Mesothelial cell of epicardium (in vitro differentiated cells): Measurements from ENCODE around the gene ZBTB47. TPM values are rescaled to one million over a fixed set of nuclear protein-coding genes. Genes with fewer than 3 reads are reported as not detected.

Experiments
- DNase-seq, 2 experiments: peaks; one replicate each; pipeline ENCODE4 v3.0.0; 2021; ENCODE audit warnings: low spot score in 2 of 2; ENCODE audit not compliant: unreplicated experiment in 2 of 2
- H3K27ac Mint-ChIP-seq: 2 replicates; pipeline ENCODE4 v1.8.0; 2021; ENCODE audit warnings: mixed read lengths
- H3K27me3 Mint-ChIP-seq: 2 replicates; pipeline ENCODE4 v1.8.0; 2021; ENCODE audit warnings: low read depth, mixed read lengths
- H3K36me3 Mint-ChIP-seq: 2 replicates; pipeline ENCODE4 v1.8.0; 2021; ENCODE audit warnings: mixed read lengths
- H3K4me1 Mint-ChIP-seq: 2 replicates; pipeline ENCODE4 v1.8.0; 2021; ENCODE audit warnings: mixed read lengths
- H3K4me3 Mint-ChIP-seq: 2 replicates; pipeline ENCODE4 v1.8.0; 2021; ENCODE audit warnings: mild to moderate bottlenecking, moderate library complexity, mixed read lengths
- H3K9me3 Mint-ChIP-seq: 2 replicates; pipeline ENCODE4 v1.8.0; 2021; ENCODE audit warnings: mixed read lengths
- total RNA-seq: library from RNA; stranded (reverse); gene quantifications from 3 replicates; pipeline ENCODE4 v1.2.1, GENCODE V29; 2021
- TF ChIP-seq, protein P1 (sequence below): fragments of 200-600 bp; sonication (generic); IDR thresholded peaks from one replicate; pipeline ENCODE4 v1.5.0; 2021; ENCODE audit warnings: antibody characterized with exemption; ENCODE audit not compliant: unreplicated experiment

Gene ZBTB47
- total RNA-seq, 1 donor from 2014 or later, result 23.6 TPM

- Mint-ChIP-seq H3K9me3 (no peaks in the 10 kb centered on the region), H3K4me1 (no peaks in the 10 kb centered on the region), H3K27ac (no peak within 1 kb of the TSS), H3K36me3 (no peaks in the 10 kb centered on the region), H3K4me3 (no peak within 1 kb of the TSS), H3K27me3 (peaks cover 25% of the 10 kb centered on the region)
- TF ChIP-seq, protein P1, sequence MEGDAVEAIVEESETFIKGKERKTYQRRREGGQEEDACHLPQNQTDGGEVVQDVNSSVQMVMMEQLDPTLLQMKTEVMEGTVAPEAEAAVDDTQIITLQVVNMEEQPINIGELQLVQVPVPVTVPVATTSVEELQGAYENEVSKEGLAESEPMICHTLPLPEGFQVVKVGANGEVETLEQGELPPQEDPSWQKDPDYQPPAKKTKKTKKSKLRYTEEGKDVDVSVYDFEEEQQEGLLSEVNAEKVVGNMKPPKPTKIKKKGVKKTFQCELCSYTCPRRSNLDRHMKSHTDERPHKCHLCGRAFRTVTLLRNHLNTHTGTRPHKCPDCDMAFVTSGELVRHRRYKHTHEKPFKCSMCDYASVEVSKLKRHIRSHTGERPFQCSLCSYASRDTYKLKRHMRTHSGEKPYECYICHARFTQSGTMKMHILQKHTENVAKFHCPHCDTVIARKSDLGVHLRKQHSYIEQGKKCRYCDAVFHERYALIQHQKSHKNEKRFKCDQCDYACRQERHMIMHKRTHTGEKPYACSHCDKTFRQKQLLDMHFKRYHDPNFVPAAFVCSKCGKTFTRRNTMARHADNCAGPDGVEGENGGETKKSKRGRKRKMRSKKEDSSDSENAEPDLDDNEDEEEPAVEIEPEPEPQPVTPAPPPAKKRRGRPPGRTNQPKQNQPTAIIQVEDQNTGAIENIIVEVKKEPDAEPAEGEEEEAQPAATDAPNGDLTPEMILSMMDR, result no peak
- DNase-seq, result peak; percentile 19 to 37
Observed at GRCh38 chr3:42702066-42702951, 48.8 kb downstream of the ZBTB47 start, which contains the start of gene HHATL. TSS of gene HHATL (minus strand) at chr3:42702798. CDS start at chr3:42700826, 1,972 bp downstream.

DNA sequence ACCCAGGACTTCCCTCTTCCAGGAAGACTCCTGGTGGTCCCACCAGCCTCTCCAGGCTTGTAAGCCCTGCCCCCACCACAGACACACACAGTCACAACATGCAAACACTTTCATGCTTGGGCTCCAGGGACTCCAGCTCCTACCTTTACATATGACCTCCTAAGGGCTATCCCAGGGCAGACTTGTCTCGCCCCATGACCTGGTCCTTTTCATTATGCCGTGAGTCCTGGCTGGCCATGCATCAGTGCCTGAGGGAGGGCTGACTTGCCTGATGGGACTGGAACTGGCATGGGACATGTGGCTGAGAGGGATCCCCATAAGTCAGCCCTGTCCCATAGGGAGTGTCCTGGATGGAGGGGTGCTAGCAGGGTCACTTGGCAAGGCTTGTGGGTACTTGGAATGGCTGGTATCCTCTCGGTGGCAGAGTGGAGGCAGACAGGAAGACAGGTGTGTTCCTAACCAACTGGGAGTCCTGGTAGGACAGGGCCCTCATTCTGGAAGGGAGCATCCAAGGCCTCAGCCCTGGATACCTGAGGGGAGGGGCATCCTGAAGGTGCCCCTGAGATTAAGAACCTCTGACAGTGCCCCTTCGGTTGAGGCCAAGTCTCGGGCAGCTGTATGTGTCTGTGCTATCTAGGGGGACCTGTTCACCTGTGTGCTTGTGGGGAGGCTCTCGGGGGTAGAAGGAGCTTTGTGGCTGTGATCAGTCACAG lies 49.6 kb downstream of the ZBTB47 start:
- no peak overlapping the region for H3K4me3 Mint-ChIP-seq
- H3K27ac Mint-ChIP-seq, result no peak overlapping the region
- TF ChIP-seq, protein P1, result no peak
- no peaks in the 10 kb centered on the region for H3K4me1 Mint-ChIP-seq
- H3K9me3 Mint-ChIP-seq, result no peaks in the 10 kb centered on the region
- peaks cover 27% of the 10 kb centered on the region for H3K27me3 Mint-ChIP-seq
- H3K36me3 Mint-ChIP-seq, result no peaks in the 10 kb centered on the region
- DNase-seq, result peak in 1 of 2 experiments; percentile 24

GRCh38 chr3:42703695-42704025 lies 50.2 kb downstream of the ZBTB47 start:
- no peak overlapping the region for H3K4me3 Mint-ChIP-seq
- no peaks in the 10 kb centered on the region for H3K9me3 Mint-ChIP-seq
- no peaks in the 10 kb centered on the region for H3K4me1 Mint-ChIP-seq

GRCh38 chr3:42704136-42704841 lies 50.8 kb downstream of the ZBTB47 start:
- H3K4me3 Mint-ChIP-seq, result no peak overlapping the region
- TF ChIP-seq, protein P1, result no peak
- peaks cover 32% of the 10 kb centered on the region for H3K27me3 Mint-ChIP-seq
- H3K36me3 Mint-ChIP-seq, result no peaks in the 10 kb centered on the region
- no peaks in the 10 kb centered on the region for H3K4me1 Mint-ChIP-seq
- no peak overlapping the region for H3K27ac Mint-ChIP-seq
- peak in 1 of 2 experiments; percentile 33 for DNase-seq
- no peaks in the 10 kb centered on the region for H3K9me3 Mint-ChIP-seq

More at GRCh38 chr3:42703695-42704025, 50.2 kb downstream of the ZBTB47 start:
- H3K36me3 Mint-ChIP-seq, result no peaks in the 10 kb centered on the region
- H3K27ac Mint-ChIP-seq, result no peak overlapping the region
- H3K27me3 Mint-ChIP-seq, result peaks cover 26% of the 10 kb centered on the region
- DNase-seq, result peak in 1 of 2 experiments; percentile 22
- TF ChIP-seq, protein P1, result no peak

GRCh38 chr3:42705058-42705767 lies 51.7 kb downstream of the ZBTB47 start:
- Mint-ChIP-seq H3K4me1 (no peaks in the 10 kb centered on the region), H3K36me3 (no peaks in the 10 kb centered on the region), H3K9me3 (no peaks in the 10 kb centered on the region), H3K27ac (no peak overlapping the region), H3K27me3 (peaks cover 35% of the 10 kb centered on the region), H3K4me3 (no peak overlapping the region)
- DNase-seq, result peak; percentile 14 to 30
- TF ChIP-seq, protein P1, result no peak
